Measurements from ENCODE around the gene C9orf78. TPM values are rescaled to one million over a fixed set of nuclear protein-coding genes. Genes with fewer than 3 reads are reported as not detected.

Gene C9orf78
- total and polyA plus RNA-seq, 2 donors (not counting 1 experiment from before 2014, with no cell fraction given) = 39.8 to 88.6 TPM

- no peak overlapping the region for H2AFZ ChIP-seq (ENCODE audit: low read length)
- H3K9me3 ChIP-seq (ENCODE audit: control insufficient read depth, insufficient read depth, low read depth, low read length) = no peaks in the 10 kb centered on the region
- H3K4me1 ChIP-seq (ENCODE audit: control insufficient read depth, extremely low read depth, insufficient read depth, low read length) = peaks cover 1% of the 10 kb centered on the region
- no peak overlapping the region for H3K9ac ChIP-seq (ENCODE audit: insufficient read depth, low read length)
- TF ChIP-seq, protein P1, sequence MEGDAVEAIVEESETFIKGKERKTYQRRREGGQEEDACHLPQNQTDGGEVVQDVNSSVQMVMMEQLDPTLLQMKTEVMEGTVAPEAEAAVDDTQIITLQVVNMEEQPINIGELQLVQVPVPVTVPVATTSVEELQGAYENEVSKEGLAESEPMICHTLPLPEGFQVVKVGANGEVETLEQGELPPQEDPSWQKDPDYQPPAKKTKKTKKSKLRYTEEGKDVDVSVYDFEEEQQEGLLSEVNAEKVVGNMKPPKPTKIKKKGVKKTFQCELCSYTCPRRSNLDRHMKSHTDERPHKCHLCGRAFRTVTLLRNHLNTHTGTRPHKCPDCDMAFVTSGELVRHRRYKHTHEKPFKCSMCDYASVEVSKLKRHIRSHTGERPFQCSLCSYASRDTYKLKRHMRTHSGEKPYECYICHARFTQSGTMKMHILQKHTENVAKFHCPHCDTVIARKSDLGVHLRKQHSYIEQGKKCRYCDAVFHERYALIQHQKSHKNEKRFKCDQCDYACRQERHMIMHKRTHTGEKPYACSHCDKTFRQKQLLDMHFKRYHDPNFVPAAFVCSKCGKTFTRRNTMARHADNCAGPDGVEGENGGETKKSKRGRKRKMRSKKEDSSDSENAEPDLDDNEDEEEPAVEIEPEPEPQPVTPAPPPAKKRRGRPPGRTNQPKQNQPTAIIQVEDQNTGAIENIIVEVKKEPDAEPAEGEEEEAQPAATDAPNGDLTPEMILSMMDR (conservative IDR thresholded peaks at IDR 0.05 in 1 of 2, IDR thresholded peaks at IDR 0.05 in 1 of 2; ENCODE audit: low read depth in 1 of 2, low read length in 2 of 2) = no peak
- TF ChIP-seq EZH2 (IDR thresholded peaks at IDR 0.05; ENCODE audit: low read length, missing control alignments) = no peak
- no peaks in the 10 kb centered on the region for H3K27me3 ChIP-seq (ENCODE audit: control insufficient read depth, insufficient read depth, low read length)
- H4K20me1 ChIP-seq (ENCODE audit: control insufficient read depth, extremely low read depth, insufficient read depth, low read length) = no peaks in the 10 kb centered on the region
- H3K27ac ChIP-seq (ENCODE audit: insufficient read depth, low read length) = no peak overlapping the region
- H3K79me2 ChIP-seq (ENCODE audit: control insufficient read depth, insufficient read depth, low read length) = no peaks in the 10 kb centered on the region
- H3K36me3 ChIP-seq (ENCODE audit: control insufficient read depth, insufficient read depth, low read length) = peaks cover 11% of the 10 kb centered on the region
- H3K4me2 ChIP-seq (ENCODE audit: extremely low read depth, insufficient read depth, low read length) = no peak overlapping the region
- no peak for DNase-seq (ENCODE audit: low read depth in 2 of 2)
- H3K4me3 ChIP-seq (replicated peaks in 1 of 4; ENCODE audit: control extremely low read depth in 1 of 4, insufficient read depth in 1 of 4, low read depth in 3 of 4, low read length in 4 of 4) = no peak overlapping the region
Measured at GRCh38 chr9:129879103-129879699, 44.1 kb upstream of the C9orf78 start.

GRCh38 chr9:129878291-129878690, 43.2 kb upstream of the C9orf78 start:
- H3K4me3 ChIP-seq (replicated peaks in 1 of 4; ENCODE audit: control extremely low read depth in 1 of 4, insufficient read depth in 1 of 4, low read depth in 3 of 4, low read length in 4 of 4) = no peak overlapping the region
- H3K27ac ChIP-seq (ENCODE audit: insufficient read depth, low read length) = no peak overlapping the region
- TF ChIP-seq EZH2 (IDR thresholded peaks at IDR 0.05; ENCODE audit: low read length, missing control alignments) = no peak
- TF ChIP-seq, protein P1 (conservative IDR thresholded peaks at IDR 0.05 in 1 of 2, IDR thresholded peaks at IDR 0.05 in 1 of 2; ENCODE audit: low read depth in 1 of 2, low read length in 2 of 2) = no peak
- H3K9me3 ChIP-seq (ENCODE audit: control insufficient read depth, insufficient read depth, low read depth, low read length) = no peaks in the 10 kb centered on the region
- no peaks in the 10 kb centered on the region for H3K79me2 ChIP-seq (ENCODE audit: control insufficient read depth, insufficient read depth, low read length)
- H3K27me3 ChIP-seq (ENCODE audit: control insufficient read depth, insufficient read depth, low read length) = no peaks in the 10 kb centered on the region
- DNase-seq (ENCODE audit: low read depth in 2 of 2) = no peak
- H3K9ac ChIP-seq (ENCODE audit: insufficient read depth, low read length) = no peak overlapping the region
- no peak overlapping the region for H3K4me2 ChIP-seq (ENCODE audit: extremely low read depth, insufficient read depth, low read length)
- H3K36me3 ChIP-seq (ENCODE audit: control insufficient read depth, insufficient read depth, low read length) = peaks cover 11% of the 10 kb centered on the region
- no peaks in the 10 kb centered on the region for H3K4me1 ChIP-seq (ENCODE audit: control insufficient read depth, extremely low read depth, insufficient read depth, low read length)
- no peak overlapping the region for H2AFZ ChIP-seq (ENCODE audit: low read length)
- H4K20me1 ChIP-seq (ENCODE audit: control insufficient read depth, extremely low read depth, insufficient read depth, low read length) = no peaks in the 10 kb centered on the region

DNA sequence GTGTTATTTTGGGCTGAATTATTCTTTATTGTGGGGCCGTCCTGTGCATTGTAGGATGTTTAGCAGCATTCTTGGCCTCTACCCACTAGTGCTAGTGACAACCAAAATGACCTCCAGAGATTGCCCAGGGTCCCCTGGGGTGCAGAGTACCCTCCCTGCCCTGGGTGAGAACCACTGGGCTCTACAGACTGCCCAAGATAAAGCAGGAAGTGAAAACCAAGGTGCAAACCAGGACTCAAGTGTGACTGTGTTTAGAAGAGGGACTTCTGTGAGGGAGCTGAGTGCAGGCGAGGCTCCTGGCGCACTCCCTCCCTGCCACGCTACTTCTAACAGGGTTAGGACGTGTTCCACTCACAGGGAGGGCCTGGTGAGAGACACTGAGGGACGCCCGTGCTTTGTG, 41.7 kb upstream of the C9orf78 start:
- no peak overlapping the region for H3K27ac ChIP-seq (ENCODE audit: insufficient read depth, low read length)
- H4K20me1 ChIP-seq (ENCODE audit: control insufficient read depth, extremely low read depth, insufficient read depth, low read length) = no peaks in the 10 kb centered on the region
- DNase-seq (ENCODE audit: low read depth in 2 of 2) = no peak
- H3K79me2 ChIP-seq (ENCODE audit: control insufficient read depth, insufficient read depth, low read length) = no peaks in the 10 kb centered on the region
- TF ChIP-seq, protein P1 (conservative IDR thresholded peaks at IDR 0.05 in 1 of 2, IDR thresholded peaks at IDR 0.05 in 1 of 2; ENCODE audit: low read depth in 1 of 2, low read length in 2 of 2) = no peak
- no peak for TF ChIP-seq EZH2 (IDR thresholded peaks at IDR 0.05; ENCODE audit: low read length, missing control alignments)
- no peak overlapping the region for H2AFZ ChIP-seq (ENCODE audit: low read length)
- H3K36me3 ChIP-seq (ENCODE audit: control insufficient read depth, insufficient read depth, low read length) = peaks cover 11% of the 10 kb centered on the region
- H3K27me3 ChIP-seq (ENCODE audit: control insufficient read depth, insufficient read depth, low read length) = no peaks in the 10 kb centered on the region
- H3K4me1 ChIP-seq (ENCODE audit: control insufficient read depth, extremely low read depth, insufficient read depth, low read length) = no peaks in the 10 kb centered on the region
- no peak overlapping the region for H3K4me2 ChIP-seq (ENCODE audit: extremely low read depth, insufficient read depth, low read length)
- H3K9me3 ChIP-seq (ENCODE audit: control insufficient read depth, insufficient read depth, low read depth, low read length) = no peaks in the 10 kb centered on the region
- no peak overlapping the region for H3K4me3 ChIP-seq (replicated peaks in 1 of 4; ENCODE audit: control extremely low read depth in 1 of 4, insufficient read depth in 1 of 4, low read depth in 3 of 4, low read length in 4 of 4)
- H3K9ac ChIP-seq (ENCODE audit: insufficient read depth, low read length) = no peak overlapping the region

Measured in fibroblast of lung (primary cell).